HEK293T (cell line): ENCODE measurements around the gene FAM20B.
A peak's percentile ranks its signal among the peaks of the same experiment; 100 is the strongest.
"Not testable (repeated sequence)": the region's sequence is repeated elsewhere in the genome, so short reads cannot be mapped to it uniquely, and the experiment has no call there.

ENCODE experiments used
- CTCF ChIA-PET: fragments of 350-600 bp; formaldehyde crosslinking; extraction: SDS; loops from one replicate; lab custom pipeline; 2021; ENCODE audit warnings: antibody characterized with exemption, inconsistent platforms; lab: Yijun Ruan, JAX
- POLR2A ChIA-PET: fragments of 350-600 bp; formaldehyde crosslinking; extraction: SDS; loops from one replicate; lab custom pipeline; 2020; ENCODE audit warnings: antibody characterized with exemption, inconsistent platforms; lab: Yijun Ruan, JAX
- DNase-seq: peaks from one replicate; pipeline ENCODE4 v3.0.0; 2012; ENCODE audit warnings: mixed read lengths; ENCODE audit errors: extremely low spot score
- ARNT ChIP-seq: fragments of 450-650 bp; IDR thresholded peaks from 2 replicates; pipeline ENCODE4 v1.6.1; 2017; ENCODE audit warnings: mild to moderate bottlenecking
- BHLHE40 ChIP-seq: fragments of 450-650 bp; IDR thresholded peaks from 2 replicates; pipeline ENCODE4 v1.6.1; 2016; ENCODE audit warnings: mild to moderate bottlenecking, moderate library complexity, borderline replicate concordance
- CTBP1 ChIP-seq: fragments of 450-650 bp; IDR thresholded peaks from 2 replicates; pipeline ENCODE4 v1.6.1; 2016; ENCODE audit warnings: borderline replicate concordance
- ELF4 ChIP-seq: fragments of 450-650 bp; IDR thresholded peaks from 2 replicates; pipeline ENCODE4 v1.6.1; 2017; ENCODE audit warnings: antibody characterized with exemption
- FOXA1 ChIP-seq: fragments of 450-650 bp; IDR thresholded peaks from 2 replicates; pipeline ENCODE4 v1.6.1; 2016; ENCODE audit warnings: mild to moderate bottlenecking
- FOXK2 ChIP-seq: fragments of 450-650 bp; IDR thresholded peaks from 2 replicates; pipeline ENCODE4 v1.6.1; 2016; ENCODE audit warnings: mild to moderate bottlenecking
- FOXM1 ChIP-seq: fragments of 450-650 bp; IDR thresholded peaks from 2 replicates; pipeline ENCODE4 v1.6.1; 2017; ENCODE audit warnings: mild to moderate bottlenecking, borderline replicate concordance
- HDGF ChIP-seq: fragments of 450-650 bp; IDR thresholded peaks from 2 replicates; pipeline ENCODE4 v1.6.1; 2017; ENCODE audit warnings: antibody characterized with exemption, borderline replicate concordance
- L3MBTL2 ChIP-seq: fragments of 450-650 bp; conservative IDR thresholded peaks from 2 replicates; pipeline ENCODE4 v1.6.1; 2016; ENCODE audit warnings: mild to moderate bottlenecking
- LEF1 ChIP-seq: fragments of 450-650 bp; IDR thresholded peaks from 2 replicates; pipeline ENCODE4 v1.6.1; 2017; ENCODE audit warnings: mild to moderate bottlenecking, borderline replicate concordance
- NFRKB ChIP-seq: fragments of 450-650 bp; IDR thresholded peaks from 2 replicates; pipeline ENCODE4 v1.6.1; 2016; ENCODE audit warnings: mild to moderate bottlenecking, moderate library complexity
- PKNOX1 ChIP-seq: fragments of 450-650 bp; IDR thresholded peaks from 2 replicates; pipeline ENCODE4 v1.6.1; 2016
- SP1 ChIP-seq: fragments of 450-650 bp; IDR thresholded peaks from 2 replicates; pipeline ENCODE4 v1.6.1; 2017
- SUZ12 ChIP-seq: fragments of 450-650 bp; IDR thresholded peaks from 2 replicates; pipeline ENCODE4 v1.6.1; 2016; ENCODE audit warnings: mild to moderate bottlenecking
- TARDBP ChIP-seq: fragments of 450-650 bp; IDR thresholded peaks from 2 replicates; pipeline ENCODE4 v1.6.1; 2016
- ZNF384 ChIP-seq: fragments of 450-650 bp; IDR thresholded peaks from 2 replicates; pipeline ENCODE4 v1.6.1; 2016

The FAM20B gene

GRCh38 chr1:178999061-178999460 lies 26.6 kb upstream of the FAM20B start:
- no peak for DNase-seq
- POLR2A ChIA-PET, result no interaction called here
- CTCF ChIA-PET, result no interaction called here
- TF ChIP-seq ELF4 (no peak), ZNF384 (no peak), LEF1 (no peak), CTBP1 (no peak), FOXK2 (no peak), HDGF (no peak), SUZ12 (no peak), ARNT (no peak), NFRKB (no peak), PKNOX1 (no peak), BHLHE40 (no peak), L3MBTL2 (no peak), FOXA1 (no peak), SP1 (no peak), FOXM1 (no peak), TARDBP (no peak)

- no peak for TF ChIP-seq FOXA1
- no peak for TF ChIP-seq LEF1
- no peak for TF ChIP-seq PKNOX1
- TF ChIP-seq NFRKB, result no peak
- no peak for TF ChIP-seq ELF4
- no peak for TF ChIP-seq L3MBTL2
- no peak for TF ChIP-seq CTBP1
- no peak for TF ChIP-seq TARDBP
- TF ChIP-seq FOXM1, result no peak
- TF ChIP-seq SUZ12, result no peak
- ChIA-PET POLR2A (no interaction called here), CTCF (interaction anchor here (1.0 kb wide), 1 partner anchor 121 kb away, joined by 4 read pairs; no protein-coding TSS in a partner anchor)
- DNase-seq, result no peak
Observed at GRCh38 chr1:179001451-179001850, 24.2 kb upstream of the FAM20B start.

GRCh38 chr1:179002064-179002463 lies 23.6 kb upstream of the FAM20B start:
- ChIA-PET POLR2A (interaction anchor here (0.8 to 1.7 kb wide), 2 partner anchors 226 to 459 kb away, joined by 3 to 12 read pairs; no protein-coding TSS in a partner anchor), CTCF (interaction anchor here (0.6 to 2.5 kb wide), 25 partner anchors 12 to 662 kb away, joined by 3 to 36 read pairs (median 4); no protein-coding TSS in a partner anchor)
- not testable (repeated sequence) for DNase-seq

GRCh38 chr1:179002552-179003345 lies 22.9 kb upstream of the FAM20B start:
- TF ChIP-seq FOXK2 (no peak), HDGF (0 out of 2 replicates have a peak, but pooled peaks have one; percentile 71)
- DNase-seq, result peak; percentile 81
- CTCF ChIA-PET, result interaction anchor here (0.6 to 2.5 kb wide), 30 partner anchors 11 to 971 kb away, joined by 3 to 36 read pairs (median 4); no protein-coding TSS in a partner anchor
- POLR2A ChIA-PET, result interaction anchor here (0.8 to 1.7 kb wide), 2 partner anchors 227 to 460 kb away, joined by 3 to 12 read pairs; no protein-coding TSS in a partner anchor

DNA sequence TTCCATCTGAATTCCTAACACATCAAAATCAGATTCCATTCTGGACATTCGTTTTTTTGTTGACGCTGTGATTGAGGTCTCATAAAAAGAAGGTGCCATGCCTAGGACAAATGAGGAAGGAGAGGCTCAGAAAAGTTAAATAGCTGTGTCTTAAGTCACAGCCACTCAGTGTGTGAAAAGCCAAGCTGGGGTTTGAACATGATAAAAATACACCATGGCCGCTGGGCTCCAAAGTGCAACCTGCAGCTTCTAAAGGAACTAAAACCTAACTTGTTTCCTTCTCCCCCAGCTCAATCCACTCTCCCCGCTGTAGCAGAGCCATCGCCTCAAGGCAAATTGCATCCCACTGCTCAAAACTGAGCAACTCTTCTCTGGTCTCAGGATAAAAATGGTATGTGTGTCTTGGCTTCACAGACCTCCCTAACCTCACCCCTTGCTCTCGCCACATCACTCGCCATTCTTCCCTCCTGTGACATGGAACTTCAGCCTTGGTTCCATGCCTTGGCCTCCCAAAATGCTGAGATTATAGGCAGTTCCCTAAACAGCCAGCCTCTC lies 22.1 kb upstream of the FAM20B start:
- no peak for DNase-seq
- TF ChIP-seq ARNT (no peak), FOXK2 (no peak)
- CTCF ChIA-PET, result interaction anchor here (0.6 to 2.5 kb wide), 21 partner anchors 10 to 972 kb away, joined by 3 to 36 read pairs (median 4); no protein-coding TSS in a partner anchor
- POLR2A ChIA-PET, result interaction anchor here (1.7 kb wide), 1 partner anchor 461 kb away, joined by 12 read pairs; no protein-coding TSS in a partner anchor

GRCh38 chr1:179007233-179007632 lies 18.5 kb upstream of the FAM20B start:
- ChIA-PET CTCF (interaction anchor here (0.6 kb wide), 1 partner anchor 819 kb away, joined by 5 read pairs; no protein-coding TSS in a partner anchor), POLR2A (no interaction called here)
- no peak for TF ChIP-seq PKNOX1
- TF ChIP-seq ZNF384, result no peak
- TF ChIP-seq FOXK2, result no peak
- TF ChIP-seq TARDBP, result no peak
- TF ChIP-seq BHLHE40, result no peak
- no peak for TF ChIP-seq SP1
- no peak for TF ChIP-seq LEF1
- TF ChIP-seq ARNT, result no peak
- TF ChIP-seq SUZ12, result no peak
- TF ChIP-seq ELF4, result no peak
- no peak for TF ChIP-seq CTBP1
- TF ChIP-seq L3MBTL2, result no peak
- TF ChIP-seq FOXA1, result no peak
- no peak for TF ChIP-seq FOXM1
- no peak for TF ChIP-seq NFRKB
- no peak for TF ChIP-seq HDGF
- no peak for DNase-seq
